ENCODE data around the gene PLCB4.

PLCB4 gene

GRCh38 chr20:9286501-9287461 lies 217.9 kb downstream of the PLCB4 start:
- no peak for FAIRE-seq

DNA sequence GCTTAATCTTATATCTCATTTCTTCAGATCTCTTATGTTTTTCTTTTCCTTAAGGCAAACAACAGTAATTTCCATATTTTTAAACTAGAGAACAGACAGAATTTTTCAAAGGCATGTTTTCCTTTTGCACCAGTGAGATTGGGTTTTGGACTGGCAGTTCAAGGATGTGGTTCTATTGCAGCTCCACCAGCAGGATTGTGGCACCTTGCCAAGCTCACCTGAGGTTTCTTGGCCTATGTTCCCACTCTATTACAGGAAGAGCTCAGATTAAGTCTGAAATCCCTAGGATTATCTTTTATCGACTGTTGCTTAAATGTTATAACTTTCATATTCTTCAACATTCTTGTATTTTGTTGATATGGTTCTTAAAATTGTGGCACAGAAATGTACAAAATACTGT lies 218.9 kb downstream of the PLCB4 start:
- FAIRE-seq: no peak

DNA sequence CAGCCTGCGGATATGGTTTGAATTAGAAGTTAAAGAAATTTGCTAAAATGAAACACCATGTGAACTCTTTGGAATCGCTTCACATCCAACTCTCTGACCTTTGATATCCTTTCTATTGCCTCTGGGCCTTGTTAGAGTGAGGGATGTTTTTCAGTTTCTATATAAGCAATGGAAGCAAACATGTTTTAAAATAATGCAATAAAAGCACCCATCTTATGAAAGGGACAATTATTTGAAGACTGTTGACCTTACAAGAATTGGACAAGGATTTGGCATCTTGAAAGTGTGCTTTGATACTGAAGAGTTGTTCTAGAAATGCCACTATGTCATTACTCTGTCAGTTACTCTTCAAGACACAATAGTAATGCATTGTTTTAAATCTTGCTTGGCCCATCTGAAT lies 221.4 kb downstream of the PLCB4 start:
- FAIRE-seq: no peak

GRCh38 chr20:9293145-9293544 lies 224.3 kb downstream of the PLCB4 start:
- FAIRE-seq: no peak

- no peak for FAIRE-seq
These were observed 225.2 kb downstream of the PLCB4 start for GRCh38 chr20:9294041-9294440.

DNA sequence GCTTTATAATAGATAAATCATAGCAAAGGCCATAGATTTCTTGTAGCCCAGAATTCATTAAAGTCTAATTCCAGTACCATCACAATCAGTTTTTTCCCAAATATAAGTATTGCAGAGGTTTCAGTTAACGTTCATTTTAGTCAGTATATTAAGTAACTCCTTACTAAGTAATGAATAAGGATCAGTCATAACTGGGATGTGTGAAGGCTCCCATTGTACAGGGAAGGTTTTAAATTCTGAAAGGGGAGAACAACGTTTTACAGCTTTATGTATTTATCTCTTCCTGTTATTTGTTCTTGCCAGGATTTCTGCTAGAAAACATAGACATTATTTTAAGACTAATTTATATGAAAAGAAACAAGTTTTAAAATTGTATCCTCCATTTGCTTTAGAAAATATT lies 230.0 kb downstream of the PLCB4 start:
- no peak for FAIRE-seq

DNA sequence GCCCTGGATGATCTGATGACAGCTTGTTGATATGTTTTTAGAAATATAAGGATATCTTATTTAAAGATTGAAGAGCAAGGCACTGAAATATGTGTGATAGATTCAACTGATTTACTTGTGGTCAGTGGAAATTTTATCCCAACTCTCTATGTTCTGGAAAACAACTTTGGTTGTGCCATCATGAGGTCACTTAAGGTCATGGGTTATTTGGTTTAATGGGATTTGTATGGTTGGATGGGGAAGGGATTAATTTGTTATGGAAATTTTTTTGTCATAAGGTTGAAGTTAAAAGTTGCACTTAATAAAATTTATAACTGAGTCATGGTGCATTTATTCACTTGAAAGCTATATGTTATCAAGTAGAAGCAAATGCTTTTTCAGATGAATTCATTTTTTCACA lies 231.2 kb downstream of the PLCB4 start:
- FAIRE-seq: no peak

- no peak for FAIRE-seq
These were observed 231.6 kb downstream of the PLCB4 start for GRCh38 chr20:9300534-9300933.

GRCh38 chr20:9301129-9302090 lies 232.5 kb downstream of the PLCB4 start:
- FAIRE-seq: no peak

DNA sequence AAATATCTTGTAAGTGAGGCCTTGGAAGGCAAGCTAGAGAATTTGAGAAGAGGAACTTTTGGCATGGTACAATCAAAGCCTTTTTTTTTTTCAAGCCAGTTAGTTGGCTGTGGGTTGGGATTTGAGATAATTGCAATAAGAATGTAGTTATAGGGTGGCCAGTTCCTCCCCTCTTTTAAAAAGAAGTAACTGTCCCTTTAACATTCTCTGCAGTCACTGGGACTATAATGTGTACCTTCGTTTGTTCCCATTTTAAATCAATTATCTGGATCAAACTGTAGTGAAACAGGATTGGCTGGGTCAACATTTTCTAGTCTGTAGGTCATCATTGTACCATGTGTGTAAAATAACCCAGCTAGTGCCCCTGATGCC lies 233.2 kb downstream of the PLCB4 start:
- FAIRE-seq: no peak

- no peak for FAIRE-seq
These were observed 237.6 kb downstream of the PLCB4 start for GRCh38 chr20:9306521-9306920.

DNA sequence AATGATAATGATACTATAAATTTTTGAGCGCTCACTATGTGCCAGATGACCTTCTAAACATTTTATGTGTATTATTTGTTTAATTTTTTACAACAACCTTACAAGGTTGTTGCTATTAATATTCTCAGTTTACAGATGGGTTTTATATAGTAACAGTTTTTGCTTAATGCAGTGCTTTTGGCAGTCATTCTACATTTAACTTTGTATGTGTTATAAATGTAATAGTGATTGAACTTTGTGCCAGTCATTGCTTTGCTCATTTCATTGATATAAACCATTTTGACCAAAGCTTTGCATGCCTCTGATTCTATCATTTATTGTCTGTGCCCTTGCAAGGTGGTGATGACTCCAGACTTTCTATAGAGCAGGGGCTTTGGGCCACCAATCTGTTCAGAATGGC lies 239.2 kb downstream of the PLCB4 start:
- no peak for FAIRE-seq

DNA sequence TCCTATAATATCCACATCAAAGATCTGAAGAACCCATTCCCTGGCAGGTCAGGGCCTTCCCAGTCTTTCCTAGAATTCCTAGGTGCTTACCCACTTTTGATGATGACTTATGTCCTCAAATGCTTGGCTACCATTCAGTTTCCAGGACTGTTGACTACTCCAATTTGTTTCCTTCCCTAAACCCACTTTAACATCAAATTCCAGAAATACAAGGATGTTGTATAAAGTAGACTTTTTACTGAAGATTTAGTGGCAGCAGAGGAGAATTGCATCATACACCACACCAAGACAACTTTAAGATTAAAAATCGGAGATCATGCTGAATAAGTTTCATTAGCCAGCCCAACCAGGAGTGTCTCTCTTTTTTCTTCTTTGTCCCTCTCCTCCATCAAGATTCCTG lies 242.2 kb downstream of the PLCB4 start:
- no peak for FAIRE-seq

DNA sequence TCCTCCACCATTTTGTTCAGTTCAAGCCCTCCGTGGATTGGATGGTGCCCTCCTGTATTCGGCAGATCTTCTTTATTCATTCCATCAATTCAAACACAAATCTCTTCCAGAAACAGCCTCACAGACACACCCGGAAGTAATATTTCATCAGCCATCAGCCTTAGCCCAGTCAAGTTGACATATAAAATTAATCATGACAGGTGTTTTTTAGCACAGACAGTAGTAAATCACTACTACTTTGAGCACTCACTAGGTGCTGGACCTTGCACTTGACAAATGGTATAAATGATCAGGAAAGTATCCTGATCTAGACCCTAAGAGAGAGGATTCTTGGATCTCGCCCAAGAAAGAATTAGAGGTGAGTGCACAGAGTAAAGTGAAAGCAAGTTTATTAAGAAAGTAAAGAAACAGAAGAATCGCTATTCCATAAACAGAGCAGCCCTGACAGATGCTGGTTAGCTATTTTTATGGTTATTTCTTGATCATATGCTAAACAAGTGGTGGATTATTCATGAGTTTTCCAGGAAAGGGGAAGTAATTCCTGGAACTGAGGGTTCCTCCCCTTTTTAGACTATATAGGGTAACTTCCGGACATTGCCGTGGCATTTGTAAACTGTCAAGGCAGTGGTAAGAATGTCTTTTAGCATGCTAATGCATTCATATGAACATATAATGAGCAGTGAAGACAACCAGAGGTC lies 250.9 kb downstream of the PLCB4 start:
- no peak for FAIRE-seq

DNA sequence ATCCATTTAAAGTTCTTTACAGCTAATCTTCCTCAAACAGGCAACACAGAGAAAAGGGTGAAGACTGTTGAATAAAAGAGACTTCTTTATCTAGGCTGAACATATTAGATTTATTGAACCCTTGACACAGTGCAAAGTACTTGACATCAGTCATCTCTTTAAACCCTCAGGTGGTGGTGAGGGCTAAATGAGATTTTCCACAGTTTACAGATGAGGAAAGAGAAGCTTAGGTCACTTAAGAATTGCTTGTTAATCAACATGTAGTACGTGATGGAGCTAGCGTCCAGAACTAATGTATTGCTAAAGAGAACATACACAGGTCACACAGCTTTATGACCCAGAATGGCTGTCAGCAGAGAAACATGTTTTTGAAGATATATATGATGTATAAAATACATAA lies 252.1 kb downstream of the PLCB4 start:
- no peak for FAIRE-seq

GRCh38 chr20:9322661-9323060 lies 253.8 kb downstream of the PLCB4 start:
- no peak for FAIRE-seq

DNA sequence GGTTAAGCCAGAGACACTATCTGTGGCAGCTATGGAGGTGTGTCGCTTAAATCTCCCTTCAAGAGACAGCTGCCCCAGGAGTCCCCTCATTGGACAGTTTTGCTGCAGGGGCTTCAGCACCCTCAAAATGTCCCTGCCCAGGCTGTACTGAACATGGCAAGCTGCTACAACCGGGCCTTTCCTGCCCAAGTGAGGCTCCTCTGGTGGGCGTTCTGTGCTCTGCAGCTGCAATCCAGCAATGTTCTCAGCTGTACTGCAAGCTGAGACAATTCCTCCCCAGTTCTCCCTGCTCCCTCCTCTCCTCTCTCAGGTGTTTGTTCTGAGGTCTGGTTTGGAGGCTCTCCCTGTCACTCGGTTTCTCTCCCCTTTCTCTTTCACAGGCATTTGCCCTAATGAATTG lies 254.7 kb downstream of the PLCB4 start:
- FAIRE-seq: no peak

DNA sequence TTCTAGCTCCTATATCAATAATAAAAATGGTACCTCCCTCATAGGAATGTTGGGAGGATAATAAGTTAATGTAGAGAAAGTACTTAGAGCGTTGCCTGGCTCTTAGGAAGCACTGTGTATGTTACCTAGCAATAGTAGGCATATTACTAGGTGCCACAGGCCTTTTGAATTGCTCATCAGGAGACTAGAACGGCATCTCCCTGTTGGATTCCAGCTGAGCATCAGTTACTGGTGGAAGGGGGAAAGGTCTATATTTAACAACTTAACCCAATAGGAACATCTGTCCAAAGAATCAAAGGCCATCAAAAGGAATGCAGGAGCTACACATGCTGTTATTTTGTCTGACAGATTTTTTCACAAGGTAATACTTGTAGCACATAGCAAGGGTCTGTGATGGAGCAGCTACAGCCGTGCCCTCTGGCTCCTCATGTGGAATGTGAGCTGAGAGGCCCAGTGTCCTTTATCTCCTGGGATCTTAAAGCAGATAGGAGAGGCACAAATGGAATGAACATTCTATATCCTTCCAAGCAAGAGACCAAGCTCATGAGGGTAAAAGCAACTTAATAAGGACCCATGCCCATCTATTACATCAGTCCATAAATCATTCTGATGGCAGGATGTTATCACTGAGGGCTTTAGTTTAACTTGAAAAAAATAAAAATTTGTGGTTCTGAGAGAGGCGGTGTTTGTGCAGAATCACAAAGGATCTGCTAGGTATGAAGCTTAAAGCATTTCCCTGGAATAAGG lies 260.6 kb downstream of the PLCB4 start:
- no peak for FAIRE-seq

- FAIRE-seq: no peak
These were observed 261.3 kb downstream of the PLCB4 start for GRCh38 chr20:9330151-9330550.

DNA sequence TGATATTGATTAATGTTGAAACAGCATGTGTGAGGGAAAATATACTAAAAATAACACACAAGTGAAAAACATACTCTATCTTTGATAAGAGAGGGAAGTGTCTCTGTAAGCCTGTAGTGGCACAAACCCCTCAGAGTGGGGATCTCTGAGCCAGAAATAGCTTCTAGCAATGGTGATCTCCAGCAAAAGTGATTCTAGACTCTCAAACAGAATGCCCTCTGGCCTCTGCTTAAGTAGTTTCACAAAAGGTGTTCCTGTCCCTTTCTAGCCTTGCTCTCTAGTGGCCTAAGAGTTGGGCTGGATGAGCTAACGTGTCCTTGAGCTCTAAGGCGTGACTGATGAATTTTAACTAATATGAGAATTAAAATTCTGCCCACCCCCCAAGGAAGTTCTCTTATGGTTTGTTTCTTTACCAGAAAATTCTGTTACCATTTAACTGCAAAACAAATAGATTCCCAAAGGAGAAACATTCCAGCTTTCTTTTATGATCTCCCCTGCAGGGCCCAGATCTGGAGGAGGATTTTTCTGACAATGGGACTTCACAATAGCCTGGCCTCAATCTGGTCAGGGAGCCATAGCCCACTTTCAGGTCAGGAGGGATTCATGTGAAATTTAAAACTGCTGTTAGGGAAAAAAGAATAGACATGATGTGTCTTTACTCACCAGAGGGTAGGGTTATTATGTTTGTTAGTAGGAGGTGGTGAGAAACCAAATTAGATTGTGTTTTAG lies 263.0 kb downstream of the PLCB4 start:
- no peak for FAIRE-seq

GRCh38 chr20:9332791-9333479 lies 264.0 kb downstream of the PLCB4 start:
- no peak for FAIRE-seq
